NCI-H146 treated with DMSO at 0.1 percent for 48 hours (cell line): ENCODE results near the gene ZSCAN10.
A peak's percentile ranks its signal among the peaks of the same experiment; 100 is the strongest.
"Not testable (repeated sequence)": the region's sequence is repeated elsewhere in the genome, so short reads cannot be mapped to it uniquely, and the experiment has no call there.

Source experiments
- DNase-seq: peaks from one replicate; lab custom pipeline; 2025; ENCODE audit not compliant: unreplicated experiment; lab: John Stamatoyannopoulos, UW

The ZSCAN10 gene

GRCh38 chr16:3098459-3099394 lies at the start of gene ZSCAN10:
Gene ZSCAN10 (minus strand): TSS chr16:3099294. CDS start chr16:3092937, 6,357 bp downstream.
- no peak for DNase-seq

- no peak for DNase-seq
Observed at GRCh38 chr16:3148256-3149192, 49.4 kb upstream of the ZSCAN10 start.

GRCh38 chr16:3147757-3148104 lies 48.6 kb upstream of the ZSCAN10 start:
- no peak for DNase-seq

- DNase-seq = no peak
Observed at GRCh38 chr16:3147046-3147756, 48.1 kb upstream of the ZSCAN10 start.

GRCh38 chr16:3145660-3146059 lies 46.6 kb upstream of the ZSCAN10 start:
- no peak for DNase-seq

- no peak for DNase-seq
Observed at GRCh38 chr16:3145151-3145550, 46.1 kb upstream of the ZSCAN10 start.

GRCh38 chr16:3144321-3144983 lies 45.4 kb upstream of the ZSCAN10 start:
- DNase-seq = no peak

GRCh38 chr16:3143598-3144320 lies 44.7 kb upstream of the ZSCAN10 start:
- no peak for DNase-seq

GRCh38 chr16:3143189-3143588 lies 44.1 kb upstream of the ZSCAN10 start:
- no peak for DNase-seq

- DNase-seq = no peak
Observed at GRCh38 chr16:3142770-3143169, 43.7 kb upstream of the ZSCAN10 start.

- no peak for DNase-seq
Observed at GRCh38 chr16:3142327-3142726, 43.2 kb upstream of the ZSCAN10 start.

GRCh38 chr16:3141781-3142311 lies 42.8 kb upstream of the ZSCAN10 start:
- DNase-seq = no peak

GRCh38 chr16:3140603-3141427 lies 41.7 kb upstream of the ZSCAN10 start:
- no peak for DNase-seq

- DNase-seq = not testable (repeated sequence)
Observed at GRCh38 chr16:3139561-3139960, 40.5 kb upstream of the ZSCAN10 start.

- DNase-seq = no peak
Observed at GRCh38 chr16:3138823-3139426, 39.8 kb upstream of the ZSCAN10 start.

GRCh38 chr16:3138342-3138741 lies 39.2 kb upstream of the ZSCAN10 start:
- DNase-seq = no peak

GRCh38 chr16:3137267-3137666 lies 38.2 kb upstream of the ZSCAN10 start:
- DNase-seq = no peak

- DNase-seq = peak; percentile 40
Observed at GRCh38 chr16:3135126-3135715, 36.1 kb upstream of the ZSCAN10 start.
